GM18951 (cell line): Measurements from ENCODE around the gene KCNIP3.

ENCODE experiments used
- POLR2A ChIP-seq: IDR thresholded peaks from 4 replicates; pipeline ENCODE4 v1.6.1; 2011; ENCODE audit warnings: mild to moderate bottlenecking; ENCODE audit not compliant: insufficient read length, insufficient read depth; ENCODE audit errors: extremely low read depth
- in situ Hi-C: fragments of 300-500 bp; cut with MboI; formaldehyde crosslinking; loops from one replicate; pipeline ENCODE4 v1.12.0; 2022; ENCODE audit warnings: low sequenced_read_pairs, mixed read lengths, inconsistent platforms; ENCODE audit not compliant: unreplicated experiment

KCNIP3 gene

GRCh38 chr2:95278637-95279225 lies 18.4 kb upstream of the KCNIP3 start:
- in situ Hi-C loops, result no loop called here
- TF ChIP-seq POLR2A, result no peak

- in situ Hi-C loops, result no loop called here
- TF ChIP-seq POLR2A, result no peak
Observed at GRCh38 chr2:95279435-95280035, 17.6 kb upstream of the KCNIP3 start.

GRCh38 chr2:95281071-95281470 lies 16.1 kb upstream of the KCNIP3 start:
- TF ChIP-seq POLR2A, result no peak

GRCh38 chr2:95281786-95282185 lies 15.4 kb upstream of the KCNIP3 start:
- in situ Hi-C loops, result no loop called here
- TF ChIP-seq POLR2A, result no peak

More at GRCh38 chr2:95281071-95281470, 16.1 kb upstream of the KCNIP3 start:
- in situ Hi-C loops, result no loop called here

- in situ Hi-C loops, result no loop called here
- no peak for TF ChIP-seq POLR2A
Observed at GRCh38 chr2:95282458-95282857, 14.7 kb upstream of the KCNIP3 start.

GRCh38 chr2:95283562-95283961 lies 13.6 kb upstream of the KCNIP3 start:
- TF ChIP-seq POLR2A, result no peak
- in situ Hi-C loops, result no loop called here

GRCh38 chr2:95284886-95285541 lies 12.1 kb upstream of the KCNIP3 start:
- in situ Hi-C loops, result no loop called here
- no peak for TF ChIP-seq POLR2A

- TF ChIP-seq POLR2A, result no peak
- in situ Hi-C loops, result no loop called here
Observed at GRCh38 chr2:95285542-95285932, 11.6 kb upstream of the KCNIP3 start.

GRCh38 chr2:95287336-95287735 lies 9.8 kb upstream of the KCNIP3 start:
- TF ChIP-seq POLR2A, result no peak
- in situ Hi-C loops, result no loop called here

- in situ Hi-C loops, result no loop called here
- no peak for TF ChIP-seq POLR2A
Observed at GRCh38 chr2:95287806-95288205, 9.3 kb upstream of the KCNIP3 start.

- in situ Hi-C loops, result no loop called here
- TF ChIP-seq POLR2A, result no peak
Observed at GRCh38 chr2:95289253-95289652, 7.9 kb upstream of the KCNIP3 start.

- in situ Hi-C loops, result no loop called here
- no peak for TF ChIP-seq POLR2A
Observed at GRCh38 chr2:95291222-95291621, 5.9 kb upstream of the KCNIP3 start.

- in situ Hi-C loops, result no loop called here
- TF ChIP-seq POLR2A, result no peak
Observed at GRCh38 chr2:95292623-95293260, 4.4 kb upstream of the KCNIP3 start.
